Tibial nerve (tissue), 4 donors: Measurements from ENCODE around the gene PGD.

Source experiments
- CTCF ChIP-seq, 5 experiments: fragments of 200-600 bp in 3 of 5; fragments of 450-650 bp in 2 of 5; sonication (generic) in 3 of 5; IDR thresholded peaks; one replicate each; pipeline ENCODE4 v1.5.1; 2016 to 2019; ENCODE audit warnings: antibody characterized with exemption in 5 of 5, mild to moderate bottlenecking in 3 of 5, moderate library complexity in 2 of 5
- EP300 ChIP-seq, 2 donors: sonication (generic); formaldehyde crosslinking; IDR thresholded peaks; one replicate each; pipeline ENCODE4 v1.6.1; 2017; ENCODE audit warnings: antibody characterized with exemption in 2 of 2, mild to moderate bottlenecking in 1 of 2
- POLR2A ChIP-seq, 2 donors: fragments of 450-650 bp; IDR thresholded peaks; one replicate each; pipeline ENCODE4 v1.6.1; 2017; ENCODE audit warnings: antibody characterized with exemption in 2 of 2, mild to moderate bottlenecking in 2 of 2, moderate library complexity in 2 of 2

GRCh38 chr1:10433790-10434189 lies 34.9 kb downstream of the PGD start:
- TF ChIP-seq CTCF (IDR thresholded peaks at IDR 0.05) = no peak
- no peak for TF ChIP-seq POLR2A (IDR thresholded peaks at IDR 0.05)
- TF ChIP-seq EP300 (IDR thresholded peaks at IDR 0.05) = no peak
